22Rv1 (cell line): Measurements from ENCODE around the gene AIDA.
A peak's percentile ranks its signal among the peaks of the same experiment; 100 is the strongest.

ENCODE experiments used
- H3K27ac ChIP-seq: fragments of 450-650 bp; 2 replicates; pipeline ENCODE4 v1.5.1; 2017
- ZFX ChIP-seq: fragments of 450-650 bp; IDR thresholded peaks from 2 replicates; pipeline ENCODE4 v1.6.1; 2017; ENCODE audit warnings: antibody characterized with exemption, borderline replicate concordance
- TF ChIP-seq, protein P1 (sequence below): fragments of 450-650 bp; IDR thresholded peaks from 2 replicates; pipeline ENCODE4 v1.5.1; 2017; ENCODE audit warnings: mild to moderate bottlenecking

AIDA gene

DNA sequence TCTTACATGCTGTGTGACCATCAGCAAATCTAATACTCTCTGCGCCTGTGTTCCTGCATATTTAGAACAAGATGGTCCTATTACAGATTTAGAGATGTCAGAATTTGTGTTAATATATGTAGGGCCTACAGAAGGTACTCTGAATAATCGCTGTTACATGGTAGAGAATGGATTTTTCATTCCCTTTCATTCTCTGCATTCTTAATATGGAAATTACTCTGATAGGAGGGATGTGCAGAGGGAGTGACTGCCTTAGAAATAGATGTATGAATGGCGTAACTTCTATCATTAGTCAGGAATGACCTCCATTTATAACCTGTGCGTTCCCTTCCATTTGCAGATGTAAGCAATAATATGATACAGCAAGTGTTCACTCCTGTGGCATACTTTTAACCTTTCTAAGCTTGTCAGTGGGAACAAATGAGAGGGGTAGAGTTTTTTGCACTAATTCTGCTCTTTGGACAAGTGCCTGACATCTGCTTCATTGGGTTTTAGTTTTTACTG, 48.8 kb downstream of the AIDA start:
- TF ChIP-seq, protein P1, sequence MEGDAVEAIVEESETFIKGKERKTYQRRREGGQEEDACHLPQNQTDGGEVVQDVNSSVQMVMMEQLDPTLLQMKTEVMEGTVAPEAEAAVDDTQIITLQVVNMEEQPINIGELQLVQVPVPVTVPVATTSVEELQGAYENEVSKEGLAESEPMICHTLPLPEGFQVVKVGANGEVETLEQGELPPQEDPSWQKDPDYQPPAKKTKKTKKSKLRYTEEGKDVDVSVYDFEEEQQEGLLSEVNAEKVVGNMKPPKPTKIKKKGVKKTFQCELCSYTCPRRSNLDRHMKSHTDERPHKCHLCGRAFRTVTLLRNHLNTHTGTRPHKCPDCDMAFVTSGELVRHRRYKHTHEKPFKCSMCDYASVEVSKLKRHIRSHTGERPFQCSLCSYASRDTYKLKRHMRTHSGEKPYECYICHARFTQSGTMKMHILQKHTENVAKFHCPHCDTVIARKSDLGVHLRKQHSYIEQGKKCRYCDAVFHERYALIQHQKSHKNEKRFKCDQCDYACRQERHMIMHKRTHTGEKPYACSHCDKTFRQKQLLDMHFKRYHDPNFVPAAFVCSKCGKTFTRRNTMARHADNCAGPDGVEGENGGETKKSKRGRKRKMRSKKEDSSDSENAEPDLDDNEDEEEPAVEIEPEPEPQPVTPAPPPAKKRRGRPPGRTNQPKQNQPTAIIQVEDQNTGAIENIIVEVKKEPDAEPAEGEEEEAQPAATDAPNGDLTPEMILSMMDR: no peak
- TF ChIP-seq ZFX: no peak
- H3K27ac ChIP-seq: no peak overlapping the region

DNA sequence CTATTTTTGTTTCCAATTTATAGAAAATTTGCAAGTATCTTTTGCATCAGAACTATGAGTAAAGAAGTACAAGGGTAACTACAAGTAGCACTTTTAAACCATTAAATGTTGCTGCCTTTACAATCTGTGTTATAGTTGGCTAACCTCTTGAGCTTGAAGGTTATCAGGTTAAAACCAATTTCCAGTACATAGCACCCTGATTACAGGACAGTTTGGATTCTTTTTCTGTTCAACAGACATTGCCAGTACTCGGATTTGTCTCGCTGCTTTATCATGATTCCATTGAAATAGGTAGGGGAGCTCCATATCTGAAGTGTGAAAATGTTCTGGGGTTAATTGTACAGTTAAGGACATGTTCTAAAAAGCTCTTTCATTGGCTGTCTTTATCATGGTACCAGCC, 54.4 kb downstream of the AIDA start:
- TF ChIP-seq ZFX: no peak
- TF ChIP-seq, protein P1: no peak
- no peak overlapping the region for H3K27ac ChIP-seq

DNA sequence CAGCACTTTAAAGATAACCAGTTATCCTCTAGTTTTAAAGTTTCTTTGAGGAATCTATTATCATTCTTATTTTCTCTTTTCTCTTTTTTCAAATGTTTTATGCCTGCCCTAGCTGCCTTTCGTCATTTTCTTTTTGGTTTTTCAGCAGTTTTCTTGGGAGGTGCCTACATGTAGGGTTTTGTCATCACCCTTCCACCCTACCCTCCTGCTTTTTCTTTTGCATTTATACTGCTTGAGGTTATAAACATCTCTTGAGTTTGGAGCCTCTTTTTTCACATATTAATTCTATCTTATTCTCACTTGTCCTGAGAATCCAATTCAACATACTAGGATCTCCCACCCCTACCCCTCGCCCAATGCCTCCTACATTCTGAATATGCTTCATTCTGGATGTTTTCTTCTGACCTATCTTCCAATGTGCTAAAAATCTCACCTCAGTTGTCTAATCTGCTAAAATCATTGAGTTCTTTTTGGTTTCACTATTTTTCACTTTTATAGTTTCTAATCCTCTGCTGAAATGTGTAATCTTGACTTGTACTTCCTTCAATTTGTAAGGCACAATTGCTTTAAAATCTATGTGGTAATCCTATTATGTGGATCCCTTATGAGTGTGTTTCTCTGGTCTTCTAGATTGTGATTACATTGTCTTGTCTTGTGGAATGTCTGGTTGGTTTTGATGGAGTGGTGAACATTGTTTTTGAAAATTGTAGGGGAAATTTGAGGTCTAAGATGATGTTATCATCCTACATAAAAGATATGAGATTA, 55.7 kb downstream of the AIDA start:
- TF ChIP-seq ZFX: no peak
- TF ChIP-seq, protein P1: no peak

DNA sequence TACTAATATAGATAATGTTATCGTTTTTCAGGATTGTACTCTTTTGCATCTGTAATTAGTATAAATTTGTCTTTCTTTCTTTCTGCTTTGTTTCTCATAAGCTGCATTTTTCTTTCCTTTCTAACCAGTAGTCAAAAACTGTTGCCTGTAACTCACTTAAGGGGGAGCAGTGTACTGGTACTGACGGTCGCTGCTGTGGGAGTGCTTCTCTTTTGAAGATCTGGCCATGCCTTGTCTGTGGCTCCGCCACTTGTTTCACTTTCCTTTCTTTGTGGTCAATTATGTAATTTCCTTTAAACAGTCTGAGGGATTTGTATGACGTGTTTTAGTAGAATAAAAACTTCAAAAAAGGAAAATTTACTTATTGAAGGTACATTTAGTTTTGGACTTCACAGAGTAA, 57.4 kb downstream of the AIDA start:
- no peak overlapping the region for H3K27ac ChIP-seq
- TF ChIP-seq, protein P1: no peak

More for the DNA sequence above, 55.7 kb downstream of the AIDA start:
- no peak overlapping the region for H3K27ac ChIP-seq

DNA sequence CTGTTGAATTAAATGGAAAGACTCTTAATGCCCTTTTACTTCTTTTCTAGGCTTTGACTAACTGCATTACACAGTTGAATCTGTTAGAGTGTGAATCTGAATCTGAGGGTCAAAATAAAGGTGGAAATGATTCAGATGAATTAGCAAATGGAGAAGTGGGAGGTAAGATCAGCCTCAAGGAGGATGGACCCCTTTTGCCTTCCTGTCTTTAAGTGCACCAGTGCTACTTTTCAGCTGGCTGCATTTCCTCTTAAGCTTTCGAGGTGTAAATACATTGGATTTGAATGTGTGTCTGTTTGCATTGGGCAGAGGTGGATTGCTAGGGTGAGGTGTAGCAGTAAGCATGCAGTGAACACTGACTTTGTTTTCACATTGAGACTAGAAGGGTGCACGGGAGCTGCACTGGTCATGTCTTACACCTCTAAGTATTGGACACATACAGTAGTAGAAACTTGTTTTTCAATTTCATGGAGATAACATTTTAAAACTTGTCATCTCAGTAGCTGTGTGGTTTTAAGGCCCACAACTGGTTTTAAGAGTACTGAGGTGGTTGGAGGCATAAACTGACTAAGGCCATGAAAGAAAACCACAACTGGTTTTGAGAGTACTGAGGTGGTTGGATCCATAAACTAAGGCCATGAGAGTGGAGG, 59.0 kb downstream of the AIDA start:
- no peak for TF ChIP-seq ZFX
- TF ChIP-seq, protein P1: no peak
- H3K27ac ChIP-seq: no peak overlapping the region

DNA sequence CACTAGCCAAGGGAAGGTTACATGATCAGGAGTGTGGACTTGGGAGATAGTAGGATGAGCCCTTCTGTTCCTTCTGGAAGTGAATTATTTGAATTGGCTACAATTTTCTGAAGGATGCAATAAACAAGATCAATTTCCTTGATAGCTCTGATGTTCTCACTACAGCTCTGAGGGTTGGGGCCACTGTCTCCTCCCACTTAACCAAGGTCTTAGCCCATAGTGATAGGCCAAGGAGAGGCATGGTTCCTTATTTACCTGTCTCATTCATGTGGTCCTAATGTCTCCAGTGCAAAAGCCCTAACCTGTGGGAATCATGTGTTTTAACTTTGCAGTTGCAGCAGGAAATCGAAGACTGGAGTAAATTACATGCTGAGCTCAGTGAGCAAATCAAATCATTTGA, 59.6 kb downstream of the AIDA start:
- no peak for TF ChIP-seq ZFX
- TF ChIP-seq, protein P1: no peak
- H3K27ac ChIP-seq: no peak overlapping the region

DNA sequence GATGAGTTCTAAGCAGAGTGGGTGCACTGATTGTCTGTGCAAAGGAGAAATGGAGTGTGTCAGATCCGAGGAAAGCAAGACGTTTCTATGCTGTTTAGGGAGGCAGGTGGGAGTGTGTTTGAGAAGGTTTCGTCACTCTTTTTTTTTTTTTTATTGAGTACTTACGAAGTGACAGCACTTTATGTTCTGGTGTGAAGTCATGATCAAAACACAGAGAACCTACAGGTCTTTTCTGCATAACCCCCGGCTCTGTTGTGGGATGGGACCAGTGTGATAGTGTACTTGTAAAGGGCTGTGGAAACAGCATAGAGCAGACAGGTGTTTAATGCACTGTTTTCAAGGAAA, 67.7 kb downstream of the AIDA start:
- peak overlapping the region; percentile 87 for H3K27ac ChIP-seq
- TF ChIP-seq ZFX: no peak
- TF ChIP-seq, protein P1: no peak
